ENCODE results near the gene LTBP1. TPM values are rescaled to one million over a fixed set of nuclear protein-coding genes. Genes with fewer than 3 reads are reported as not detected.
A peak's percentile ranks its signal among the peaks of the same experiment; 100 is the strongest.

The LTBP1 gene, protein sequence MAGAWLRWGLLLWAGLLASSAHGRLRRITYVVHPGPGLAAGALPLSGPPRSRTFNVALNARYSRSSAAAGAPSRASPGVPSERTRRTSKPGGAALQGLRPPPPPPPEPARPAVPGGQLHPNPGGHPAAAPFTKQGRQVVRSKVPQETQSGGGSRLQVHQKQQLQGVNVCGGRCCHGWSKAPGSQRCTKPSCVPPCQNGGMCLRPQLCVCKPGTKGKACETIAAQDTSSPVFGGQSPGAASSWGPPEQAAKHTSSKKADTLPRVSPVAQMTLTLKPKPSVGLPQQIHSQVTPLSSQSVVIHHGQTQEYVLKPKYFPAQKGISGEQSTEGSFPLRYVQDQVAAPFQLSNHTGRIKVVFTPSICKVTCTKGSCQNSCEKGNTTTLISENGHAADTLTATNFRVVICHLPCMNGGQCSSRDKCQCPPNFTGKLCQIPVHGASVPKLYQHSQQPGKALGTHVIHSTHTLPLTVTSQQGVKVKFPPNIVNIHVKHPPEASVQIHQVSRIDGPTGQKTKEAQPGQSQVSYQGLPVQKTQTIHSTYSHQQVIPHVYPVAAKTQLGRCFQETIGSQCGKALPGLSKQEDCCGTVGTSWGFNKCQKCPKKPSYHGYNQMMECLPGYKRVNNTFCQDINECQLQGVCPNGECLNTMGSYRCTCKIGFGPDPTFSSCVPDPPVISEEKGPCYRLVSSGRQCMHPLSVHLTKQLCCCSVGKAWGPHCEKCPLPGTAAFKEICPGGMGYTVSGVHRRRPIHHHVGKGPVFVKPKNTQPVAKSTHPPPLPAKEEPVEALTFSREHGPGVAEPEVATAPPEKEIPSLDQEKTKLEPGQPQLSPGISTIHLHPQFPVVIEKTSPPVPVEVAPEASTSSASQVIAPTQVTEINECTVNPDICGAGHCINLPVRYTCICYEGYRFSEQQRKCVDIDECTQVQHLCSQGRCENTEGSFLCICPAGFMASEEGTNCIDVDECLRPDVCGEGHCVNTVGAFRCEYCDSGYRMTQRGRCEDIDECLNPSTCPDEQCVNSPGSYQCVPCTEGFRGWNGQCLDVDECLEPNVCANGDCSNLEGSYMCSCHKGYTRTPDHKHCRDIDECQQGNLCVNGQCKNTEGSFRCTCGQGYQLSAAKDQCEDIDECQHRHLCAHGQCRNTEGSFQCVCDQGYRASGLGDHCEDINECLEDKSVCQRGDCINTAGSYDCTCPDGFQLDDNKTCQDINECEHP (N-terminal part only)
- total RNA-seq: 0.07 TPM in 1 of 2 replicates, not detected in the other

DNA sequence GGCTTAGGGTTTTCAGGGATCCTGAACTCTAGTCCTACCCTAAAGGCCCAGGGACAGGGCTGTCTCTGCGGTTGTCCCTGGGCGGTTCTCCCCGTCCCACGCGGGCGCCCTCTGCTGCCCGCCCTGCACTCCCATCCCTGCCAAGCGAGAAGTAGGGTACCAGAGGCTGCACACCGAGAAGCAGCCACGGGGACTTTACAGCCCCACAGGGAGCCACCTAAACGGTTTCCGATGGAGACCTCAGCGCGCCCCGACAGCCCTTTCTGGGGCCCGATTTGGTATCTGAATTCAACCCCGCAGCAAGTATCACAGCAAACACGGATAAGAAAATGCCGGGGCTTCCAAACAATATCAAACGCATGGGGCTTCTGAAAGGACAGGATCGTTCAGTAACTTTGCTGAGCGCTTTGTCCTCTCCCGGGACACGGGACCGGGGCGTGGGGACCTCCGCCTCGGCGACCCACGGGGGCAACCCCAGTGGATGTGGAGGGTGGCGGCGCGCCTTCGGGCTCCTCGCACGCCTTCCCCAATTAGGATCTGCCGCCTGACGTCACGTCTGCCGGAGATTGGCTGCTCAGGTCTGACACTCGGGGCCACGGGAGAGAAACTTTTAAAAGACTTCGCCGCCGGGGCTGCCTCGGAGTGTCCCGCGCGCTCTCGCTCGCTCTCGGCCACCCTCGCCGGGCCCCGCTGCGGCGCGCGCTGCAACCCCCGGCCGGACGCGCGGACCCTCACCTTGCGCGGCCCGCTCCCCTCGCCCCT is at the start of gene LTBP1:
TSS of gene LTBP1 (plus strand) at position 640 of the 762 bp plus-strand sequence. CDS start 372 bp downstream, outside the sequence.
- Mint-ChIP-seq H3K9me3 (no peaks in the 10 kb centered on the region), H3K4me3 (peak within 1 kb of the TSS; percentile 83), H3K27me3 (peaks cover 29% of the 10 kb centered on the region), H3K4me1 (peaks cover 15% of the 10 kb centered on the region), H3K27ac (no peak within 1 kb of the TSS), H3K36me3 (ENCODE audit: low read depth) (no peaks in the 10 kb centered on the region)
- ChIA-PET POLR2A (no interaction called here), CTCF (no interaction called here)
- DNase-seq (peak; percentile 41), ATAC-seq (ENCODE audit: low read depth) (peak; percentile 78)
- intact Hi-C loops (cut with micrococcal nuclease): loop anchor here (1.0 to 5.0 kb wide), 4 partner anchors 326 to 651 kb away; partner anchors contain the start of gene FAM98A
- TF ChIP-seq, protein P1, sequence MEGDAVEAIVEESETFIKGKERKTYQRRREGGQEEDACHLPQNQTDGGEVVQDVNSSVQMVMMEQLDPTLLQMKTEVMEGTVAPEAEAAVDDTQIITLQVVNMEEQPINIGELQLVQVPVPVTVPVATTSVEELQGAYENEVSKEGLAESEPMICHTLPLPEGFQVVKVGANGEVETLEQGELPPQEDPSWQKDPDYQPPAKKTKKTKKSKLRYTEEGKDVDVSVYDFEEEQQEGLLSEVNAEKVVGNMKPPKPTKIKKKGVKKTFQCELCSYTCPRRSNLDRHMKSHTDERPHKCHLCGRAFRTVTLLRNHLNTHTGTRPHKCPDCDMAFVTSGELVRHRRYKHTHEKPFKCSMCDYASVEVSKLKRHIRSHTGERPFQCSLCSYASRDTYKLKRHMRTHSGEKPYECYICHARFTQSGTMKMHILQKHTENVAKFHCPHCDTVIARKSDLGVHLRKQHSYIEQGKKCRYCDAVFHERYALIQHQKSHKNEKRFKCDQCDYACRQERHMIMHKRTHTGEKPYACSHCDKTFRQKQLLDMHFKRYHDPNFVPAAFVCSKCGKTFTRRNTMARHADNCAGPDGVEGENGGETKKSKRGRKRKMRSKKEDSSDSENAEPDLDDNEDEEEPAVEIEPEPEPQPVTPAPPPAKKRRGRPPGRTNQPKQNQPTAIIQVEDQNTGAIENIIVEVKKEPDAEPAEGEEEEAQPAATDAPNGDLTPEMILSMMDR (IDR thresholded peaks at IDR 0.05): no peak

DNA sequence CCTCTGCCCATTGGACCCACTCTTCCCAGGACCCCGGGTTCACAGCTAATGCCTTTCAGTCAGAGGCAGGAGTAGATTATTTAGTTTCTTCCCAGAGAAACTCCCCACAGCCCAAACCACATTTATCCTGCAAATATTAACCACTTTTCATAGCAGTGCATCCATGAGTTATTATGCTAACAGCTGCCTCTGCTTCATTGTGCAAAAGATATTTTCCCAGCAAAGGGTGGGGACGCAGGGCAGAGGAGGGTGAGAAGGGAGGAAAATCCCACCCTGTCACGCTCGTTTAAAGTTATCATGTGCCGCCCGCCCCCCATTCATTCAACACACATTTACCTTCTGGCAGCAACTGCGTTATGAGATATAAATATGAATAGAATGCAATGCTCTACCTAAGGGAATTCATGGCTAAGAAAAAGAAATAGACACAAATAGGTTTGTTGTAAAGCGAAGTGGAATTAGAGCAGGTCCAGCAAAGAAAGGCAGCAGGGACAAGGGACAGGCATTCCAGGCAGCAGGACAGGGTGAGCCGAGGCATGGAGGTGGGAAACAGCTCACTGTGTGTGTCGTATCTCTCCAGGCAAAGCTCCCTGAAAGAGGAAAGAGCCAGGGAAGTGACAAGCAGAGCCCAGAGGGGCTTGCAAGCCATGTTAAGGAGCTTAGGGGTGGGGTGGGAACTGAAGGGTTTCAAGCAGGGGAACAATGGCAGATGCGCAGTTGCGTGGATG is 46.3 kb upstream of the LTBP1 start:
- H3K9me3 Mint-ChIP-seq: peaks cover 5% of the 10 kb centered on the region
- ATAC-seq (ENCODE audit: low read depth) (no peak), DNase-seq (no peak)
- POLR2A ChIA-PET: no interaction called here
- CTCF ChIA-PET: no interaction called here
- no peak overlapping the region for H3K27ac Mint-ChIP-seq
- no peaks in the 10 kb centered on the region for H3K36me3 Mint-ChIP-seq (ENCODE audit: low read depth)
- TF ChIP-seq, protein P1 (IDR thresholded peaks at IDR 0.05): no peak
- no peaks in the 10 kb centered on the region for H3K4me1 Mint-ChIP-seq
- intact Hi-C loops (cut with micrococcal nuclease): no loop called here
- H3K27me3 Mint-ChIP-seq: peaks cover 28% of the 10 kb centered on the region
- H3K4me3 Mint-ChIP-seq: no peak overlapping the region

DNA sequence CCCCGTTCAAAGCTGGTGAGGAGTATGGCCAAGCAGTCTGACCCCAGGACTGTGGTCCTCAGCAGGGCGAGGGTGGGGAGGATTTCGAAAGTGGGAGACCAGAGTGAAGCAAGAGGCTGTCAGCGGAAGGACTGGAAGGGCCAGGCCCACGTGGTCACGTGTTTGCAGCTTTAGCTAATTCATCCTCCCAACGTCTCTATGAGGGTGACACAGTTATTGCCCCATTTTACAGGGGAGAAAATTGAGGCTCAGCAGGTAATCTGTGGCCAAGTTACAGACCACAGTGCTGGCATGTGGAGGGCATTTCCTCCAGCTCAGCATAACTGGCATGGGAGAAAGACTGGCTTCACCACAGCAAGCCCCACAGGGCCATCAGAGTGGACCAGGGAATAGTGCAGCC is 45.4 kb upstream of the LTBP1 start:
- no peaks in the 10 kb centered on the region for H3K36me3 Mint-ChIP-seq (ENCODE audit: low read depth)
- POLR2A ChIA-PET: no interaction called here

DNA sequence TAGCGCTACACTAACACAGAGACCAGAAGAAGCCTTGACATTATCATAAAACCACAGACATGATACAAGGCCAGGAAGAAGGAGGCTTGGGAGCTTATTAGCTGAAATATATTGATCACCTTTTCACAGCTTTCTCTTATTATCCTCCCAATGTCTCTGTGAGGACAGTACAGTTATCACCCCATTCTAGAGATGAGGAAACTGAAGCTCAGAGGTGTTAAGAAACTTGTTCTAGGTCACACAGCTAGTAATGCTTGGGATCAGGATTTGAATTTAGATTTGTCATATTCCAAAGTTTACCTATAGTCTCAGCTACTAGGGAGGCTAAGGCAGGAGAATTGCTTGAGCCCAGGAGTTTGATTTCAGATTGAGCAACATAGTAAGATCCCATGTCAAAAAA is 44.6 kb upstream of the LTBP1 start:
- Mint-ChIP-seq H3K36me3 (ENCODE audit: low read depth) (no peaks in the 10 kb centered on the region), H3K4me1 (no peaks in the 10 kb centered on the region), H3K4me3 (no peak overlapping the region), H3K27ac (no peak overlapping the region), H3K27me3 (peaks cover 28% of the 10 kb centered on the region), H3K9me3 (peaks cover 3% of the 10 kb centered on the region)
- DNase-seq (no peak), ATAC-seq (ENCODE audit: low read depth) (no peak)
- TF ChIP-seq, protein P1 (IDR thresholded peaks at IDR 0.05): no peak
- ChIA-PET CTCF (no interaction called here), POLR2A (no interaction called here)
- intact Hi-C loops (cut with micrococcal nuclease): no loop called here

More for the DNA sequence above, 45.4 kb upstream of the LTBP1 start:
- DNase-seq: no peak
- no peak overlapping the region for H3K4me3 Mint-ChIP-seq
- TF ChIP-seq, protein P1 (IDR thresholded peaks at IDR 0.05): no peak
- H3K27ac Mint-ChIP-seq: no peak overlapping the region
- peaks cover 28% of the 10 kb centered on the region for H3K27me3 Mint-ChIP-seq
- no peak for ATAC-seq (ENCODE audit: low read depth)
- intact Hi-C loops (cut with micrococcal nuclease): no loop called here
- H3K9me3 Mint-ChIP-seq: peaks cover 5% of the 10 kb centered on the region
- CTCF ChIA-PET: no interaction called here
- H3K4me1 Mint-ChIP-seq: no peaks in the 10 kb centered on the region

Measured in activated B cell treated with CpG ODN at 0.5 μM for 24 hours (primary cell).